Measurements from ENCODE around the gene AHI1.

DNA sequence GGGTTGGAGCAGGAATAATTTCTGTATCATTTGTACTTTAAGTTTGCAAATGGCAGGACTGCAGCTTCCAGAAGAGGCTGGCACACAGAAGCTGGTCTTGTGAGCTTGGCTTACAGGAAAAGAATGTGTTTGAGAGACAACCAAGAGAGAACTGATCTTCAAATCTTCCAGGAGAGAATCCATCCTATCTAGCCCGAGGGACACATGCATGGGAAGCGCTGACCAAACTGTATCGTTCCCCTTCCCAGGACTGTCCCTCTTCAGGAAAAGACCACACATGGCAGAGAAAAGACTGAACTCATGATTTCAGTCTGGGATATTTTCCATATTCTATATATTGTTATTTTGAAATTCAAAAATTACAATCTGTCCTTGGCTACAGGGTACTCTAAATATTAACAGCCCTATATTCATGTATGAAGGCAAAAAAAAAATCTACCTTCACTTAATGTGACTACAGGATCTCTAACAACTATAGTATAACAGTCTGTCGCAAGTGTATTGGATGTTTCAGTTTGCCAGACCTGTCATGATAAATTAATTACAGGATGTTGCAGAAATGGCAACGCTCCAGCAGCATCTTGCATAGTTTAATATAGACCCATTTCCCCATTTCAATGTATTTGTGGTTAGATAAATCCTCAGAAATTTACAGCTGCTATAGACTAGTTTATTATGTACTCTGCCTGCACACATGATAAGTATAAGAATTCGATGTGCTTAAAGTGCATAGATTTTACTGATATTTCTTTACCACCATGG, 217.0 kb downstream of the AHI1 start:
- TF ChIP-seq, protein P1, sequence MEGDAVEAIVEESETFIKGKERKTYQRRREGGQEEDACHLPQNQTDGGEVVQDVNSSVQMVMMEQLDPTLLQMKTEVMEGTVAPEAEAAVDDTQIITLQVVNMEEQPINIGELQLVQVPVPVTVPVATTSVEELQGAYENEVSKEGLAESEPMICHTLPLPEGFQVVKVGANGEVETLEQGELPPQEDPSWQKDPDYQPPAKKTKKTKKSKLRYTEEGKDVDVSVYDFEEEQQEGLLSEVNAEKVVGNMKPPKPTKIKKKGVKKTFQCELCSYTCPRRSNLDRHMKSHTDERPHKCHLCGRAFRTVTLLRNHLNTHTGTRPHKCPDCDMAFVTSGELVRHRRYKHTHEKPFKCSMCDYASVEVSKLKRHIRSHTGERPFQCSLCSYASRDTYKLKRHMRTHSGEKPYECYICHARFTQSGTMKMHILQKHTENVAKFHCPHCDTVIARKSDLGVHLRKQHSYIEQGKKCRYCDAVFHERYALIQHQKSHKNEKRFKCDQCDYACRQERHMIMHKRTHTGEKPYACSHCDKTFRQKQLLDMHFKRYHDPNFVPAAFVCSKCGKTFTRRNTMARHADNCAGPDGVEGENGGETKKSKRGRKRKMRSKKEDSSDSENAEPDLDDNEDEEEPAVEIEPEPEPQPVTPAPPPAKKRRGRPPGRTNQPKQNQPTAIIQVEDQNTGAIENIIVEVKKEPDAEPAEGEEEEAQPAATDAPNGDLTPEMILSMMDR (conservative IDR thresholded peaks at IDR 0.05; ENCODE audit: low read length): no peak
- TF ChIP-seq EZH2phosphoT487 (IDR thresholded peaks at IDR 0.05; ENCODE audit: borderline replicate concordance, low read depth, low read length): no peak
